Natural killer cell treated with Interleukin-12 subunit alpha and Interleukin-12 subunit beta and Interleukin-15 and Interleukin-18, amount 100 ng/mL, for 72 hours (primary cell): ENCODE results near the gene TRPC6. TPM values are rescaled to one million over a fixed set of nuclear protein-coding genes. Genes with fewer than 3 reads are reported as not detected.

ENCODE experiments used
- ATAC-seq, 2 donors: fragments of 150-1000 bp; cut with Tn5 transposase in 1 of 2; sonication (Bioruptor Pico), chemical (Tn5 transposase) in 1 of 2; 2 replicates each; pipeline ENCODE4 v1.10.0; 2021
- DNase-seq: peaks from one replicate; pipeline ENCODE4 v3.0.0; 2022; ENCODE audit warnings: low spot score
- H3K27ac Mint-ChIP-seq, 2 donors: 1 replicate in 1 of 2; 2 replicates in 1 of 2; pipeline ENCODE4 v1.8.0; 2022; ENCODE audit warnings: mixed read lengths in 2 of 2, mild to moderate bottlenecking in 1 of 2, moderate library complexity in 1 of 2
- H3K27me3 Mint-ChIP-seq, 2 donors: 1 replicate in 1 of 2; 2 replicates in 1 of 2; pipeline ENCODE4 v1.8.0; 2022; ENCODE audit warnings: mixed read lengths in 2 of 2
- H3K36me3 Mint-ChIP-seq: one replicate; pipeline ENCODE4 v1.8.0; 2022; ENCODE audit warnings: mixed read lengths
- H3K4me1 Mint-ChIP-seq, 2 donors: 1 replicate in 1 of 2; 2 replicates in 1 of 2; pipeline ENCODE4 v1.8.0; 2022; ENCODE audit warnings: low read depth in 2 of 2, mixed read lengths in 2 of 2, mild to moderate bottlenecking in 1 of 2
- H3K4me3 Mint-ChIP-seq: one replicate; pipeline ENCODE4 v1.8.0; 2022; ENCODE audit warnings: mixed read lengths
- H3K9me3 Mint-ChIP-seq: 2 replicates; pipeline ENCODE4 v1.8.0; 2022; ENCODE audit warnings: mixed read lengths
- total RNA-seq, 2 donors: library from RNA; stranded (reverse); gene quantifications; one replicate each; pipeline ENCODE4 v1.2.3, GENCODE V29; 2022

TRPC6 gene
- total RNA-seq, 2 donors from 2014 or later: not detected

- Mint-ChIP-seq H3K4me3 (no peak overlapping the region), H3K4me1 (no peaks in the 10 kb centered on the region), H3K27ac (no peak overlapping the region), H3K9me3 (no peaks in the 10 kb centered on the region), H3K36me3 (no peaks in the 10 kb centered on the region), H3K27me3 (no peaks in the 10 kb centered on the region)
- no peak for ATAC-seq
- no peak for DNase-seq
Observed at GRCh38 chr11:101436511-101437142, 147.2 kb downstream of the TRPC6 start.

- Mint-ChIP-seq H3K36me3 (no peaks in the 10 kb centered on the region), H3K4me1 (no peaks in the 10 kb centered on the region), H3K9me3 (no peaks in the 10 kb centered on the region), H3K4me3 (no peak overlapping the region), H3K27me3 (no peaks in the 10 kb centered on the region), H3K27ac (no peak overlapping the region)
- DNase-seq: no peak
- ATAC-seq: no peak
Observed at GRCh38 chr11:101435408-101435973, 148.3 kb downstream of the TRPC6 start.

- Mint-ChIP-seq H3K27ac (no peak overlapping the region), H3K27me3 (no peaks in the 10 kb centered on the region), H3K9me3 (peaks cover 3% of the 10 kb centered on the region), H3K4me1 (no peaks in the 10 kb centered on the region), H3K4me3 (no peak overlapping the region), H3K36me3 (peaks cover 4% of the 10 kb centered on the region)
- DNase-seq (no peak), ATAC-seq (no peak)
Observed at GRCh38 chr11:101434026-101434643, 149.7 kb downstream of the TRPC6 start.

DNA sequence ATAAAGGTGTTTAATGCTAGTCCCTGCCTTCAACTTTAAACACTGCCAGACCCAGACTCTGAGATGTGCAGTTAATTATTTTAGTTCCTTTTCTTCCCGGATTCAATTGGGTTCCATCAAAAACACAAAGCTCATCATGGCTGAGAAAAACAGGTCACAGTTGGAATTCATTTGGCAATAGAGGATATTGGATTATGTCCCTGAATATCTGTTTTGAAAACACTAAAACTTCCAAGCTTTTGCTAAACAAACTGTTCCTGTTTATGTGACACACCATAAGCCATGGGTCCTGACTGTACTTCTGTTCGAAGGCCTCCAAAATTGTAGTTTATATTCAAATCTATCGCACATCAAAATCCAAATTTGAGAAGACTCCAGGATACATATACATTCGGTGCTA is 150.7 kb downstream of the TRPC6 start:
- no peak overlapping the region for H3K4me3 Mint-ChIP-seq
- peaks cover 11% of the 10 kb centered on the region for H3K36me3 Mint-ChIP-seq
- H3K4me1 Mint-ChIP-seq: no peaks in the 10 kb centered on the region
- H3K27me3 Mint-ChIP-seq: no peaks in the 10 kb centered on the region
- no peak for DNase-seq
- H3K27ac Mint-ChIP-seq: no peak overlapping the region
- H3K9me3 Mint-ChIP-seq: peaks cover 6% of the 10 kb centered on the region
- no peak for ATAC-seq

- no peaks in the 10 kb centered on the region for H3K27me3 Mint-ChIP-seq
- H3K4me1 Mint-ChIP-seq: no peaks in the 10 kb centered on the region
- no peak overlapping the region for H3K27ac Mint-ChIP-seq
- no peak overlapping the region for H3K4me3 Mint-ChIP-seq
- H3K9me3 Mint-ChIP-seq: peaks cover 12% of the 10 kb centered on the region
- ATAC-seq: no peak
- no peak for DNase-seq
- peaks cover 12% of the 10 kb centered on the region for H3K36me3 Mint-ChIP-seq
Observed at GRCh38 chr11:101429703-101430540, 153.9 kb downstream of the TRPC6 start.

GRCh38 chr11:101428918-101429317 is 154.9 kb downstream of the TRPC6 start:
- Mint-ChIP-seq H3K4me3 (no peak overlapping the region), H3K9me3 (peaks cover 12% of the 10 kb centered on the region), H3K36me3 (peaks cover 12% of the 10 kb centered on the region), H3K27me3 (no peaks in the 10 kb centered on the region), H3K4me1 (no peaks in the 10 kb centered on the region), H3K27ac (no peak overlapping the region)
- no peak for ATAC-seq
- DNase-seq: no peak

- Mint-ChIP-seq H3K9me3 (peaks cover 15% of the 10 kb centered on the region), H3K27ac (no peak overlapping the region), H3K4me1 (no peaks in the 10 kb centered on the region), H3K27me3 (no peaks in the 10 kb centered on the region), H3K4me3 (no peak overlapping the region), H3K36me3 (no peaks in the 10 kb centered on the region)
- ATAC-seq (no peak), DNase-seq (no peak)
Observed at GRCh38 chr11:101407324-101407723, 176.5 kb downstream of the TRPC6 start.
